HG03432 (cell line): Measurements from ENCODE around the gene INTU.
A peak's percentile ranks its signal among the peaks of the same experiment; 100 is the strongest.
"Not testable (repeated sequence)": the region's sequence is repeated elsewhere in the genome, so short reads cannot be mapped to it uniquely, and the experiment has no call there.

Source experiments
- ATAC-seq: cut with Tn5 transposase; IDR thresholded peaks from one replicate; pipeline ENCODE4 v1.9.1; 2021; ENCODE audit warnings: mild to moderate bottlenecking, moderate library complexity; ENCODE audit not compliant: unreplicated experiment

INTU gene

DNA sequence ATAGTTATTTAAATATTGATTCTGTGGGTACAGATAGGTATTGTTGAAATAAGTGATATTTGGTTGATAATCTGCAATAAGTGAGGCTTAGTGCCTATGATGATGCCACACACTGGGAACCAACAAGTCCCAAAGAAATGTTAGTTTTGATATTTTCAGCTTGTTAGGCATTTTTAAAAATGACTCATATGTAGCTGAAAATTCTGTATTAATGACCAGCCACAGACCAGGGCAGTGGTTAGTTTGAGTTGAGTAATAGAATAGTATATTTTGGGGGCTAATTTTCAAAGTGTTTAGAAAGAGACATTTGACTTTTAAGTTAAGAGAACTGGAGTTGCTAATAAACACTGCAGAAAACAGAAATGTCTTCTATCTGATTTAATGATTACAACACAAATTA lies 9.4 kb downstream of the INTU start:
- no peak for ATAC-seq

DNA sequence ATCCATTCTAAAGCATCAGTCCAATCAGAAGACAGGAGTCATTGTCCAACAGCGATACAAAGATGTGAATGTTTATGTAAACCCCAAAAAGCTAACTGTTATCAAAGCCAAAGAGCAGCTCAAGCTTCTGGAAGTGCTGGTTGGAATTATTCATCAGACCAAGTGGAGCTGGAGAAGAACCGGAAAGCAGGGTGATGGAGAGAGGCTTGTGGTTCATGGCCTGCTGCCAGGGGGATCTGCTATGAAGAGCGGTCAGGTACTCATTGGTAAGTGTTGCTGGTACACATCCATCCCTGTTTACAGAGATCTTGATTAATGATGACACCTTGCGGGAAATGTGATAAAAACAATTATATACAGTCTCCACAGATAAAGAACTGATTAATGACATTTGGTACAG lies 11.0 kb downstream of the INTU start:
- no peak for ATAC-seq

DNA sequence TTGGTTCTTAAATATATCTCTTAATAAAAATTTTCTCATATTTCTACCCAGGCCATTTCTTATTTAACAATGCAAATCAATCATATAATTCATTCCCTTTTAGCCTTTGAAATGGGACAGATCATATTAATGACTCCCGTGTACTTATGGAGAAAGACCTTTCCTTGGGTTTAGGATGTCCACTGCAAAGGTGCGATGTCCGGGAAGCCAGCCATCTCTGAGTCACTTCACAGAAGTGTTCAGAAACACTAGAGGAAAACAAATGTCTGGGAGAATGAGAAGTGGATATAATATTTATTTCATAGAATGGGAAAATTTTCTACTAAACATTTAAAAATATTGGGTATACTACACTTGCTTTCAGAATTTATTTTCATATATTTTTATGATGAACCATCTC lies 15.3 kb downstream of the INTU start:
- ATAC-seq, result no peak

DNA sequence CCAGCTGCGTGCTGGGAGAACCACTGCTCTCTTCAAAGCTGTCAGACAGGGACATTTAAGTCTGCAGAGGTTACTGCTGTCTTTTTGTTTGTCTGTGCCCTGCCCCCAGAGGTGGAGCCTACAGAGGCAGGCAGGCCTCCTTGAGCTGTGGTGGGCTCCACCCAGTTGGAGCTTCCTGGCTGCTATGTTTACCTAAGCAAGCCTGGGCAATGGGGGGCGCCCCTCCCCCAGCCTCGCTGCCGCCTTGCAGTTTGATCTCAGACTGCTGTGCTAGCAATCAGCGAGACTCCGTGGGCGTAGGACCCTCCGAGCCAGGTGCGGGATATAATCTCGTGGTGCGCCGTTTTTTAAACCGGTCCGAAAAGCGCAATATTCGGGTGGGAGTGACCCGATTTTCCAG lies 22.8 kb downstream of the INTU start:
- ATAC-seq, result not testable (repeated sequence)

DNA sequence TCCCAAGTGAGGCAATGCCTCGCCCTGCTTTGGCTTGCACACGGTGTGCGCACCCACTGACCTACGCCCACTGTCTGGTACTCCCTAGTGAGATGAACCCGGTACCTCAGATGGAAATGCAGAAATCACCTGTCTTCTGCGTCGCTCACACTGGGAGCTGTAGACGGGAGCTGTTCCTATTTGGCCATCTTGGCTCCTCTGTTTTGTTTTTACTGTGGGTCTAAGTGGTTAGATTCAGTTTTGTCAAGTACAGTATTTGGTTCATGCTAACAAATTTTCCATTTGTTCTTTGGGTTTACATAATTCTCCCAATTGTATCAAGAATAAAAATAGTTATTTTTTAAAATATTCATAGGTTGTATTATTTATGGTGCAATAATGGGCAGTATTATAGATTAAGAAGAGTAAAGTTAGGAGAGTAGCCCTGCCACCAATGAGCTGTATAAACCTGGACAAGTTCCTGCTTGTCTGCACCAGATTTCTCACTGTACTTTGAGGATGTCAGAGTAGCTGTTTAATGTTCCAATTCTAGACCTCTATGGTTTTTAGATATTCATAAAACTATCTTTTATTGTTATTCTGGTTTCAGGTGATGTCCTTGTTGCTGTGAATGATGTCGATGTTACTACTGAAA lies 23.4 kb downstream of the INTU start:
- no peak for ATAC-seq

DNA sequence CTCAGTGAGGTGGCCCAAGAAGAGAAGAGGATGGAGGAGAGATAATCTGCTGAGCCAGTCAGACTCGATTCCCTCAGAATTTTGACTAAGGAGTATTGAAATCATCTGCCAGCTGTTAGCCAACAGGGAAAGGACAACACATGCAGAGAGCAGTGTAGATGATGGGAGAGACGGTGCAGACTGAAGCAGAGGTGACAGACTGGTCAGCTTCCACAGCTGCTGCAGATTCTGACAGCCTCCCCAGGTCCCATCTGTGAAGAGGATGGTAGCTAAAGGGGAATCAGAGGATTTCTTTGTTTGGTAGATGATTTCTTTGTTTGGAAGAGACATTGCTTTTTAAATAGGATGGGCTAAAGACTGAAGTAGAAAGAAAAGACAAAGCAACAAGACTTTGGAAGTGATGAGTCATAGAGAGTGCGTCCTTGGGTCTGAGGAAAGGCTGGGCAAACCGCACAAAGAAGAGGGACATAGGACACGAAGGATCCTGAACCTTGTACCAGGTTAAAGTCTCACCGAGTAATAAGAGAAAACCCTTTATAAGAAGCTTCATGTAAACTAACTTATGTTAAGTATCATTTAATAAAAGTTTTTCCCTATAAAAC lies 27.6 kb downstream of the INTU start:
- ATAC-seq, result no peak

DNA sequence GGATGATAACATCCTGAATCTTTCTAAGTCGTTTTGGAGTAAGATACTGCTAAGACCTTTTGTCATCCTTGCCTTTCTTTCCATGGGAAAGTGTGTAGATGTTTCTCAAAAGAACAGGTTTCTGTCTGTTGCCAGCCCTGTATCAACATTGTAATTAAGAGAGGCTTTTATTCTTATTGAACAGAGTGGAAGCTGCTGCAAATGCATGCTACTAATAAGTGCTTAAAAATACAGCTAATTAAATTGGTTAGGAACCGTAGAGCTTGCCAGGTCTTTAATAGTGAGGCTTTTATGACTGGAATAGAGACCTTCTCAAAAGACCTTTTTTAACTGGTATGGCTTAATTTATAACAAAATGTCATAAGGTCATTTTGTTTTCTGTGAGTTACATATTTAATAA lies 34.4 kb downstream of the INTU start:
- ATAC-seq, result no peak

DNA sequence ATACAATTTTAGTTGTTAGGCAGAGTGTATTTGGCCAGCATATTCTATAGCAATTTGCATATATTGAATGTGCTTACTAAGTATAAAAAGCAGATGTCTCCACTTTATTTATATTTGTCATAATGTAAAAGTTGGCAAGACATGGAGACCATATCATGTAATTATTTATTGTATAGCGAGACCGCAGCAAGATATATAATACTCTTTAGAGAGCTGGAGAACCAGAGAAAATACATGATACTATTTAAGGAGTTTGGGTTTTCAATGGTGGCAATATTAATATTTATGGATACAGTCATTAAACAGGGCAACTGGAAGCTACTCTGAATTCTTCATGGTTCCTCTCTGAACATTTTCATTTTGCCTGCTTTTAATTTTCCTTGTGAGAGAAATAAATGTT lies 35.0 kb downstream of the INTU start:
- no peak for ATAC-seq

DNA sequence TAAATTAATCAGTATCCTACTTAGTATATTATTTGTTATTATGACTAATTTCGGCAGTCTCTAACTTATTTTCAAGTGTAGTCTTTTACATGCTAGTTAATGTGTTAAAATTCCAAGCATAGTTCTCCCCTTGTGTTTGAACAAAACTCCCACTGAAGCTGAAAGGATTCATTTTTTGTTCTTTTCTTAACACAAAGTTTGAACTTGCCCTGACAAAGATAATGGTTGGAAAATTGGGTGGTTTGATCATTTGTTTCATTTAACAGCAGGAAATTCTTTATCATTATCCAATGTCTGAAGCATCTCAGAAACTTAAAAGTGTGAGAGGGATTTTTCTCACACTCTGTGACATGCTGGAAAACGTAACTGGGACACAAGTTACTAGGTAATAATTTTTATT lies 36.0 kb downstream of the INTU start:
- ATAC-seq, result no peak

DNA sequence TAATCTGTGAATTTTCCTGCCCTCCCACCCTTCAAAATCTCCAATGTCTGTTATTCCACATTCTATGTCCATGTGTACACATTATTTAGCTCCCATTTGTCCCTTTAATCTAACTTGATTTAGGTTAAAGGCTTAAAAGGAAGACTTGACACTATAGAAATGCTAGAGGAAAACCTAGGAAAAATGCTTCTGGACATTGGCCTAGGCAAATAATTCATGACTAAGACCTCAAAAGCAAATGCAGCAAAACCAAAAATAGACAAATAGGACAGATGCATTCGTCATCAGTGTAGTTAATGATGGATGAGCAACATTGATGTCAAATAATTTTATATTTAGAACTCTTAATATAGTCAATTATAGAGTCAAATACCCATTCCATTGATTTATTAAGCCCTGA lies 36.9 kb downstream of the INTU start:
- no peak for ATAC-seq

DNA sequence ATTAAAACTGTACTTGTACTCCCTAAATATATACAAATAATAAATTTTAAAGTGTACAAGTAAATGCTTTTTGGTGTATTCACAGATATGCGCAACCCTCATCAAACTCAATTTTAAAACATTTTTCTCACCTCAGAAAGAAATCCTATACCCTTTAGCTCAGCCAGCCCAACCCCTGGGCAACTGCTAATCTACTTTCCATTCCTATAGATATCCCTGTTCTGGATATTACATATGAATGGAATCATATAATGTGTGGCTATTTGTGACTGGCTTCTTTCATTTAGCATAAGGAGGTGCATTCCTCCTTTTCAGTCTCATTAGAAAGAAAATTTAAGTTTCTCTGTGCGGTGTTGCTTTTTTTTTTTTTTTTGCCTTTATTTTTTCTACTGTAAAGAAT lies 39.4 kb downstream of the INTU start:
- no peak for ATAC-seq

DNA sequence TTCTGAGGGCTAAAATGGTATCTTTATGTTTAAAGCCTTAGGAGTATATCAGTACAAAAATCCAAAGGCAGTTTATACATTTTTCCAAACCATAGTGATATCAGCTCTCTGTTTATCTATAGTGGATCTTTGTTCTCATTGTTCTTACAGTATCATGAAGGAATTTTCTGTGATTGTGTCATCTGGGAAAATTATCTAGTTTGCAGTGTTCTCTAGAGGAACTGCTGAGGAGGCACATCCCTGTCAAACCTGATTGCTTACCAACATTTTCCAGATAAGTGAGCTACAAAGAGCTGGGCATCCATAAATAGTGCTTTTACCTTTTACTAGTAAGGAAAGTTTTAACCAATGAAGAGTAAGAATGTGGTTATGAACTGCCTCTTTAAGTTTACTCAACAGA lies 52.5 kb downstream of the INTU start:
- ATAC-seq, result no peak

DNA sequence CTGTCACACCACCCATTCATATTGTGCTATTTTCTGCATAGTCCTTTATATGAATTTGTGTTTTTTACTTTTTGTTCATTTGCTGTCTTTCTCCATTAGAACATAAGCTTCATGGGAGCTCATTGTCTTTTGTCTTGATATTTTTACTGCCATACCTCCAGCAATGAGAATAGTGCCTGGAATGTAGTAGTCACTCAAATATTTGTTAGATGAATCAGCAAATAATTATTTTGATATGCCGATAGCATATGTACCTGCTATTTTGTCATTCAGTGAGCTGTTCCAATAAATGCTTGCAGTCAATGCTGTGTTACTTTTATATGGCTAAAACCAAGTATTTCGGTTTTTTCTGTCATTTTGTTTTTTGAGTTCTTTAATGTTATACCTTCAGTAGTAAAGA lies 53.9 kb downstream of the INTU start:
- no peak for ATAC-seq

DNA sequence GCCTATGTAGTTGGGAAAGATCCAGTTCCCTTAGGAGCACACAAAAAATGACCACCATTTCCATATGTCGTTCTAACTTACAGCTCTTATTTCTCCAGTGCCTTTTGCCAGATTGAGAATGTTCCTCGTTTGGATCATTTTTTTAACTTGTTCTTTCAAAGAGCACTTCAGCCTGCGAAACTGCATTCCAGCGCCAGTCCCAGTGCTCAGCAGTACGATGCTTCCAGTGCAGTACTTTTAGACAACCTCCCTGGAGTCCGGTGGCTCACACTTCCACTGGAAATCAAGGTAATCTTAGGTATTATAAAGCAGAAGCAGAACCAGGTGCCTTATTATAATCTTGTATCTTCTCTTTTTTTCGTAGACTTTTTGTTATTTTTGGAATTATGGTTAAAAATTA lies 54.8 kb downstream of the INTU start:
- ATAC-seq, result no peak

DNA sequence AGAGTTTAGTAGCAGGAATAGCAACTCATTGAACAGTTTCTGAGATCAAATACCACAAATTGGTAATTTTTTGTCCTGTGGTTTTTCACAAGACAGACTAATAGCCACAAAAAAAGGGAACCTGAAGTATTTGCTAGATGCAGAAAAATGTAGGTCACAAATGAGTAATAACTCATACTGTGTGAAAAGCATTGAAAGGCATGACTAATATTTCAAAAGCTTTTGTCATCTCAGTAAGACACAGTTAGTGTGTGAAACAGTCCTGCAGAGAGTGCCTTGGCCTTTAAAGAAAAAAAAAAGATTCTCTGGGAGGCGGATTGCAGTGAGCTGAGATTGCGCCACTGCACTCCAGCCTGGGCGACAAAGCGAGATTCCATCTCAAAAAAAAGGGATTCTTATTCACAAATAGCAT lies 66.0 kb downstream of the INTU start:
- ATAC-seq, result peak; percentile 100

DNA sequence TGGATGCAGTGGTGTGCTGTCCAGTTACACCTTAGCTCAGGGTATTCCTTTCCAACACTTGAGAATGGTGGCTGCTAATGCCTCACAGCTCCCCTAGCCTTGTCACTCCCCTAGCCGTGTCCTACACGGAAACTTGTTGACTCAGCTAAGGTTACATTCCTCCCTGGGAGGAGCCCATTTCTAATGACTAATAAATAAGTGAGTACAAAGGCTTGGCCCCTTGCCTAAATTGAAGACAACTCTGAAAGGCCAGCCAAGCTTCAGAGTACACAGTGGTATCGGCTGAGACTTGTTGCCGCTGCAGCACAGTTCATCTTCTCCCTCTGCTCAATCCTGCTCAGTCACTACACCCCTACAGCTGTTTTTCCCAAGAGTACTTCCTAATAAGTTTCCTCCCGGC lies 76.2 kb downstream of the INTU start:
- ATAC-seq, result no peak

DNA sequence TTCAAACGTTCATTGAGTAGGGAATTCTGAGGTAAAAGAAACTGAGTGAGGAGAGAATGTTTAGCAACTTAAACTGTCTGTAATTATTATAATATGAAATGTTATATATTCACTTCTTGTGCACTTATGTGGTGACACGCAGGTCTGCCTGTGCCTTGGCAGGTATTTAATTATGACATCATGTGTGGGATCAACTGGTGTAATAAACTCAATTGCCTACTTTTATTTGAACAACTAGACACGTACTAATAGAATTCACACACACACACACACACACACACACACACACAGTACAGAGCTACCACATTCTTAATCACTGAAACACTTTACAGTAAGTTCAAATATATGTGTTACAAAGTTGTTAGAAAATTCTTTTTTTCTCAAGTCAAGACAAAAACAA lies 76.7 kb downstream of the INTU start:
- ATAC-seq, result no peak

DNA sequence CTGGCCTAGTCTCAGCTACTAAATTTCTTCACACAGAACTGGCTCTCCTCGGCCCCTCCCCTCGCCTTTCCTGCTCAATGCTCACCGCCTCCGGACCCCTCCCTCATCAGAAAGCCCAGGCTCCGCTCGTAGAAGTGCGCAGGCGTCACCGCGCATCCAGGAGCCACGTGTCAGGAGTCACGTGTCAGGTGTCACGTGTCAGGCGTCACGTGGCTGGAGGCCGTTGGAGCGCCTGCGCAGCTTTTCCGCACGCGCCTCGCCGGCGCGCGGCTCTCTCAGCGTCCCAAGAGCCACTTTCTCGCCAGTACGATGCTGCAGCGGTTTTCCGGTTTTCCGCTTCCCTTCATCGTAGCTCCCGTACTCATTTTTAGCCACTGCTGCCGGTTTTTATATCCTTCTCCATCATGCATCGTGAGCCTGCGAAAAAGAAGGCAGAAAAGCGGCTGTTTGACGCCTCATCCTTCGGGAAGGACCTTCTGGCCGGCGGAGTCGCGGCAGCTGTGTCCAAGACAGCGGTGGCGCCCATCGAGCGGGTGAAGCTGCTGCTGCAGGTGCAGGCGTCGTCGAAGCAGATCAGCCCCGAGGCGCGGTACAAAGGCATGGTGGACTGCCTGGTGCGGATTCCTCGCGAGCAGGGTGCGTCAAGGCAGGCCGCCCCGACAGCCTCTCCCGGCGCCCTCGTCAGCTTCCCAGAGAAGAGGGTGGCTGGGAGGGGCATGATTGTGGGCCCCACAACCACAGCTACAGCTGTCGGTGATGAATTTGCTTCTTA lies 97.6 kb downstream of the INTU start, which contains the start of gene SLC25A31:
Gene SLC25A31, plus strand, starts transcription at position 259 of the 772 bp plus-strand sequence. Its CDS starts 146 bp downstream, at position 405.
- no peak for ATAC-seq

DNA sequence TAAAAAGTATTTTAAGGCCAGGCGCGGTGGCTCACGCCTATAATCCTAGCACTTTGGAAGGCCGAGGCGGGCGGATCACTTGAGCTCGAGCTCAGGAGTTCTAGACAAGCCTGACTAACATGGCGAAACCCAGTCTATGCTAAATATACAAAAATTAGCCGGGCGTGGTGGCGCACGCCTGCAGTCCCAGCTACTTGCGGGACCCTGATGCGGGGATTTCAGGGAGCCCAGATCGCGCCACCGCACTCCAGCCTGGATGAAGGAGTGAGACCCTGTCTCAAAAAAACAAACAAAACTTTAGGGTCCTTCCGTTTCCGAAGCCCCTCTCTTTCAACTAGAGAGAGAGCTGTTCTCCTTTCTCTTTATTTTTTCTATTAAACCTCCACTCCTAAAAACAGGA lies 98.6 kb downstream of the INTU start:
- ATAC-seq, result no peak

DNA sequence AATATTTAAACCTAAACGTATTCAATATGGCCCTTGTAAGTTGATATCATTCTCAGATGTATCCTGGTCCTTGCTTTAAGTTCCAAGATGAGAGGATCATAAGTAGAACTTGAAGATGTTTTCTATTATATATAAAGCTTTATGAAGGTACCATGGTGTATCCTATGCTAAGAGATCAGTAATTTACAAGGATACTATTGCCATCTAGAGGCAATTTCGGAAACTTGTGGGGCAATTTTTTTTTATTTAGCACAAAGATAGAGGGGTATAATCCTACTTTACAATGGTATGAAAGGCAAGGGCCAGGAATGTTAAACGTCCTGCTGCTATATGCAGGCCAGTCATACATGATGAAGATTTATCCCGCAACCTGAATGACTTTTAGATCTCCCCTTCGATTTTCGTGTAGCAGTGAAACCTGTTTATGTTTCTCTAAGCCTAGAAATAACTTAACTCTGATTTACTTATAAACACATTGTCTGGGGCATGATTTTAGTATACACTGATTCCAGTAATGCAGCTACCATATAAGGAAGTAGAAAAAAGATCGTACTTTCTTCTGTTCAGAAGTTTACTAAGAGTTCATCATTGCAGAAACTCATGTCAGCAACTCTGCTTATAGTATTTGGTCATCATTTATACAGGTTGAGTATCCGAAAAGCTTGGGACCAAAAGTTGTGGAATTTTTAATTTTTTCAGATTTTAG lies 100.0 kb downstream of the INTU start:
- ATAC-seq, result peak; percentile 82

DNA sequence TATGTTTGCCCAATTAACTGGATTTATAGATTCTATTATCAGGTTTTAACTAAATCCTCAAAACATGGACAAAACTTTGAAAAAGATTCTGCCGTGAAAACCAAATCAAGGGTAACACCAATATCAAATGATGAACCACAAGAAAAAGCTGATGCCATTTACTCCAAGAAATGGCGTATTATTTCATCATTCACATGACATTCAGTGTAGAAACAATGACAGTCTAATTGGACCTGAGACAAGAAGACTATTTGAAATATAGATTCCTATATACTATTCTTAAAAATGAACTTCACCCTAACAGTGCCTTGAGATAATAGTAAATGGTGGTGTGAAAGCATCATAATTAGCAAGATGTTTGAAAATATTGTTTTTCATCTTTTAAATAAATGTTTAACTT lies 102.2 kb downstream of the INTU start:
- no peak for ATAC-seq

DNA sequence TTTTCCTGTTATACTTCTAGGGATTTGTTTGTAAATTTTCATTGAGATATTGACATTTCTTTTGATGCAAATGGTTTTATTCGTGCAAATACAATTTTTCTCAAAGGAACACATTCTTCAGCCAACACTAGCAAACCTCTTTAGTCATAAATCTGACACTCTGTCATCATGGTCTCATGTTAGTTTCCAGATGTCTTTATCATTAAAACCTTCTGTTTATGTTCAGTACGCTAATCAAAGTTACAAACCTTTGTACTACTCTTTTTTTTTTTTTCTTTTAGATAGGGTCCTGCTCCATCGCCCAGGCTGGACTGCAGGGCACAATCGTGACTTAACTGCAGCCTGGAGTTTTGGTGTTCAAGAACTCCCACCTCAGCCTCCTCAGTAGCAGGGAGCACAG lies 104.5 kb downstream of the INTU start:
- ATAC-seq, result no peak
